Muscle layer of colon (tissue), 2 donors: ENCODE results near the gene LRRC26.
"Not testable (repeated sequence)": the region's sequence is repeated elsewhere in the genome, so short reads cannot be mapped to it uniquely, and the experiment has no call there.

Experiments
- H3K27ac ChIP-seq: one replicate; pipeline ENCODE4 v1.7.0; 2013; ENCODE audit warnings: low read depth, mild to moderate bottlenecking, low read length, moderate library complexity
- H3K27me3 ChIP-seq, 2 donors: one replicate each; pipeline ENCODE4 v1.7.0; 2013; ENCODE audit warnings: low read length in 2 of 2, mild to moderate bottlenecking in 2 of 2; ENCODE audit not compliant: insufficient read depth in 2 of 2, control insufficient read depth in 1 of 2
- H3K36me3 ChIP-seq: one replicate; pipeline ENCODE4 v1.7.0; 2013; ENCODE audit warnings: mild to moderate bottlenecking, low read length; ENCODE audit not compliant: insufficient read depth
- H3K4me1 ChIP-seq: one replicate; pipeline ENCODE4 v1.7.0; 2013; ENCODE audit warnings: mild to moderate bottlenecking, low read length; ENCODE audit not compliant: insufficient read depth
- H3K4me3 ChIP-seq, 2 donors: one replicate each; pipeline ENCODE4 v1.7.0; 2013; ENCODE audit warnings: low read length in 2 of 2, low read depth in 1 of 2, mild to moderate bottlenecking in 1 of 2, moderate library complexity in 1 of 2
- H3K9ac ChIP-seq: one replicate; pipeline ENCODE4 v1.7.0; 2013; ENCODE audit warnings: low read length
- H3K9me3 ChIP-seq: one replicate; pipeline ENCODE4 v1.7.0; 2013; ENCODE audit warnings: mild to moderate bottlenecking, low read length
- donor health status: abdominal sarcoma.
- donor health status: Adenocarcinoma of cecum.

LRRC26 gene

GRCh38 chr9:137121927-137122795, 47.7 kb downstream of the LRRC26 start:
- H3K9me3 ChIP-seq, H3K4me3 ChIP-seq, H3K27ac ChIP-seq, H3K36me3 ChIP-seq, H3K27me3 ChIP-seq, H3K9ac ChIP-seq, H3K4me1 ChIP-seq: not testable (repeated sequence)
